Retinal pigment epithelial cell (primary cell): Measurements from ENCODE around the gene SPG7.
"Not testable (repeated sequence)": the region's sequence is repeated elsewhere in the genome, so short reads cannot be mapped to it uniquely, and the experiment has no call there.

Source experiments
- DNase-seq: peaks from one replicate; pipeline ENCODE4 v3.0.0-alpha.2; 2010; ENCODE audit warnings: low read depth
- H3K4me3 ChIP-seq: 2 replicates; pipeline ENCODE4 v1.5.1; 2011; ENCODE audit warnings: mild to moderate bottlenecking, low read length, control low read depth, moderate library complexity
- CTCF ChIP-seq: conservative IDR thresholded peaks from 2 replicates; pipeline ENCODE4 v1.5.1; 2011; ENCODE audit warnings: low read depth, low read length, control low read depth, inconsistent platforms

The SPG7 gene

DNA sequence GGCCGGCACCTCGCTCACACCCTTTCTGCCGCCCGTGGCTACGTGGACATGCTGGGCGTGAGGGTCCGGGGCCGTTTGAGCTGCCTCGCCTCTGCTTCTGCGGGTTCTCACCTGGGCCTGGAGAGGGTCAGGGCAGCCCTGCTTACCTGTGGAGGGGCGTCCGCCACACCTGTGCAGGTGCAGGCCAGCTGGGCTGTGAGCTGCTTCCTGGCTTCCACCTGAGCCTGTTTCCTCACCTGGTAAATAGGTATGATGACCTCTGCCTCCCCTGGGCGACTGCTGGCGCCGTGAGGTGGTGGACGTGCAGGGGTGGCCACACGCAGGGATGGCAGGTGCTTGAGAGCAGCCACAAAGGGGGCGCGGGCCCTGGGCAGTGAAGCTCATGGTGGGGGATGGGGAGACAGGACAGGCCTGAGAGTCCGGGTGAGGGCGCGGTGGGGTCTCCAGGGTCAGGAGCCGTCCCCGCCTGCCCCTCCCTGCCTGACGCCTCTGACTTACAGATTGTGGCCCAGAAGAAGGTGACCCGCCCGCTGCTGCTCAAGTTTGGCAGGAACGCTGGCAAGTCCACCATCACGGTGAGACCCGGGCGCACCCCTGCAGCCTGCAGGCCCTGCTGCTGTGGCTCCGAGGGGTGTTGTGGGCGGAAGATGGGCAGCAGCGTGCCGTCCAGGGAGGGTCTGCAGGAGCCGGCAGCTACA lies 75.1 kb downstream of the SPG7 start:
- TF ChIP-seq CTCF = no peak
- no peak overlapping the region for H3K4me3 ChIP-seq
- no peak for DNase-seq

DNA sequence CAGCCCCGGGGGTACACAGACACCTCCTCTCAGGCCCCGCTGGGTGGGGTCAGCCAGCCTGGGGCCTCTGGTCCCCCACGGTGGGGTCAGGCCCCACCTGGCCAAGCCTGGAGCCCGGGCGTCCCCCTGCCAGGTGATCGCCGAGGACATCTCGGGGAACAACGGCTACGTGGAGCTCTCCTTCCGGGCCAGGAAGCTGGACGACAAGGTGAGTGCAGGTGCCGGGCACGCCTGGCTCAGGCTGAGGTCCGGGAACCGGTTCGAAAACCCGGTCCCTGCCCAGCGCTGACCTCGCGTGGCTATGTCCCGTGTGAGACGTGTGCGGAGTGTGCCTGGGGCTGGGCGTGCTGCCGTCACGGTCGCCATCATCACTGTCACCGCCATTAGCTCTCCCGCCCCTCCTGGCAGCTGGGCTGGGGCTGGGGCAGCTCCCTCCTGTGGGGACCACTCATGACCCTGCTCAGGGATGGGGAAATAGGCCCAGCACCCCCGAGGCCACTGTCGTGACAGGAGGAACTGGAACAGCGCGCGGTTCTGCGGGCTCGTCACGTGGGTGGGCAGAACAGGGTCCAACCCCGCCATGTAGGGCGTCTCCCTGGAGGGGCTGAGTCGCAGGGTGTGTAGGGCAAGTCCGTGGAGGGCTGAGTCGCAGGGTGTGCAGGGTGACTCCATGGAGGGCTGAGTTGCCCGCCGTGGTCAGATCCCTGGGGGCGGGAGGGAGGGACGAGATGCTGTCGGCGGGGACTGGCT lies 75.9 kb downstream of the SPG7 start:
- no peak for TF ChIP-seq CTCF
- no peak for DNase-seq
- no peak overlapping the region for H3K4me3 ChIP-seq

DNA sequence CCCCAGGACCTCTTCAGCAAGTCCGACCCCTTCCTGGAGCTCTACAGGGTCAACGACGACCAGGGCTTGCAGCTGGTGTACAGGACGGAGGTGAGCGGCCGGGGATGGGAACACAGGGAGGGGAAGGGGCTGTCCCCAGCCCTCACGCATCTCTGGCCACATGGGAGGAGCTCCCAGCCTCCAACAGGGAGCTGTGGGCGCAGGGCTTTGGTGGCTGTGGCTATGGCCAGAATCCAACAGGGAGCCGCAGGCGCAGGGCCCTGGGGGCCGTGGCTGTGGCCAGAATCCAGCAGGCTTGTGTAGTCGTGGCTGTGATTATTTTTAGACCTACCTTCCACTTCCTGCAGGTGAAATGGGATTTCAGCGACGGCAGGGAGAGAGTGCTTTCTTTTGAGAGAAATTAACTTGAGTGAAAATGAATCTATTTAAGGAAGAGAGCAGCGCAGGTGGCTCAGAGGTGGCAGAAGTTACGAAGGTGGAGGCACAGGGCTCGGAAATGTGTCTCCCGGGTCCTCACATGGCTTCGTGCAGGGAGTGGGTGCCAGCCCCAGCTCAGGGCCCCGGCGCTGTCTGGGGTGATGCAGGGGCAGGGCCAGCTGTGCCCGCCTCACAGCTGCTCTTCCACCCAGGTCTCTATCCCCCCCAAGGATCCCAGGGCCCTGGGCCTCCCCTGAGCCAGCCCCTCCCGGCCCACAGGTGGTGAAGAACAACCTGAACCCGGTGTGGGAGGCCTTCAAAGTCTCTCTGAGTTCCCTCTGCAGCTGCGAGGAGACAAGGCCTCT lies 76.8 kb downstream of the SPG7 start:
- no peak overlapping the region for H3K4me3 ChIP-seq
- DNase-seq = no peak
- TF ChIP-seq CTCF = no peak

DNA sequence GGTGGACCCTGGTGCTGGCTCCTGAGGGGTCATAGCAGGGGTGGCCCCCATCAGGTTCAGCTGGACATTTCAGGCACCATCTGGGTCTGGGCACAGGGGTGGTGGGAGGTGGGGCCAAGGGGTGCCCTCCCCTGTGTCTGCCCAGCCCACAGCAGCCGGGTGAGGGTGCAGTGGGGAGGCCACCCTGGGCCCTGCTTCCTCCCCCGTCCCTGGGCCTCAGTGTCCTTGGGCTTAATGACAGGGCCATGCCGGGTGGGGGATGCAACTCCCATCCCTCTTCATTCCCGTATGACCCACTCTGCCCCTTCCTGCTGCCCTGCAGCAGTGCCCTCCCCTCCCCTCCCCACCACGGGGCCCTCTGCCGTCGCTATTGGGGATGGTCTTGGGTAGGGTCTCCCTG lies 78.0 kb downstream of the SPG7 start:
- TF ChIP-seq CTCF = no peak
- DNase-seq = no peak
- H3K4me3 ChIP-seq = no peak overlapping the region

DNA sequence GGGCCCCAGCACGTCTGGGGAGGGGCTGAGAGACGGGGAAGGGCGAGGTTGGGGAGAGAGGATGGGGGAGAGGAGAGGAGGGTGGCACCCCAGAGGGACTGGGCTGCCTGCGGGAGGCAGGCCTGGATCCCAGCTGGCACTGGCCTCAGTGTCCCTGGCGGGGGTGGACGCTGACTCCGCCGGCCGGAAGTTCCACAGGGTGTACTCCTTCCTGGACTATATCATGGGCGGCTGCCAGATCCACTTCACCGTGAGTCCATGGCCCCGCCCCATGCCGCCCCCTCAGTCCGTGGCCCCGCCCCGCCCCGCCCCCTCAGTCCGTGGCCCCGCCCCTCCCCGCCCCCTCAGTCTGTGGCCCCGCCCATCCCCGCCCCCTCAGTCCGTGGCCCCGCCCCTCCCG lies 78.7 kb downstream of the SPG7 start:
- no peak overlapping the region for H3K4me3 ChIP-seq
- no peak for TF ChIP-seq CTCF
- no peak for DNase-seq

DNA sequence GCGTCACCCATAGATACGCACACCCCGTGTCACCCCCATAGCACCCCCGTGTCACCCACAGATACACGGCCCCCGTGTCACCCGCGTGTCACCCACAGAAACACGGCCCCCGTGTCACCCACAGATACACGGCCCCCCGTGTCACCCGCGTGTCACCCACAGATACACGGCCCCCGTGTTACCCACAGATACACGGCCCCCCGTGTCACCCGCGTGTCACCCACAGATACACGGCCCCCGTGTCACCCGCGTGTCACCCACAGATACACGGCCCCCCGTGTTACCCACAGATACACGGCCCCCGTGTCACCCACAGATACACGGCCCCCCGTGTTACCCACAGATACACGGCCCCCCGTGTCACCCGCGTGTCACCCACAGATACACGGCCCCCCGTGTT lies 79.5 kb downstream of the SPG7 start:
- not testable (repeated sequence) for DNase-seq, H3K4me3 ChIP-seq

DNA sequence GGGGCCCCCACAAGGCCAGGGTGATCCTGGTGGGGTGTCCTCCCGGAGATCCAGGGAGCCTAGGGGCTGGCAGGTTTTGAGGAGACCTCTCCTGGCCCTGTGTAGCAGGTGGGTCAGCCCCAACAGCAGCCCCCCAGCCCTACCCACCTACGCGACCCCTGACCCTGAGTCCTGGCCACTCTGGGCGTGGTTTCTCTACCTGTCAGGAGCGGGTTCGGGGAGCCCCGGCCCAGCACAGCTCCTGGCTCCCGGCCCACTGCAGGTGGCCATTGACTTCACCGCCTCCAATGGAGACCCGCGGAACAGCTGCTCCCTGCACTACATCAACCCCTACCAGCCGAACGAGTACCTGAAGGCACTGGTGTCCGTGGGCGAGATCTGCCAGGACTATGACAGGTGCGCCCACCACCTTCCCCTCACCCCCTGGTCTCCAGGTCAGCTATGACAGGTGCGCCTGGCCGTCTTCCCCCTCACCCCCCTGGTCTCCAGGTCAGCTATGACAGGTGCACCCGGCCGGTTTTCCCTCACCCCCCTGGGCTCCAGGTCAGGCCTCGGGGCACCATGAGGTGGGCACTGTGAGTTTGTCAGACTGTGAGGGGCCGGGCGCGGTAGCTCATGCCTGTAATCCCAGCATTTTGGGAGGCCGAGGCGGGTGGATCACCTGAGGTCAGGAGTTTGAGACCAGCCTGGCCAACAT lies 80.4 kb downstream of the SPG7 start:
- TF ChIP-seq CTCF = no peak
- DNase-seq = no peak
- no peak overlapping the region for H3K4me3 ChIP-seq
